ENCODE measurements around the gene MARF1.
"Not testable (repeated sequence)": the region's sequence is repeated elsewhere in the genome, so short reads cannot be mapped to it uniquely, and the experiment has no call there.

MARF1 gene

DNA sequence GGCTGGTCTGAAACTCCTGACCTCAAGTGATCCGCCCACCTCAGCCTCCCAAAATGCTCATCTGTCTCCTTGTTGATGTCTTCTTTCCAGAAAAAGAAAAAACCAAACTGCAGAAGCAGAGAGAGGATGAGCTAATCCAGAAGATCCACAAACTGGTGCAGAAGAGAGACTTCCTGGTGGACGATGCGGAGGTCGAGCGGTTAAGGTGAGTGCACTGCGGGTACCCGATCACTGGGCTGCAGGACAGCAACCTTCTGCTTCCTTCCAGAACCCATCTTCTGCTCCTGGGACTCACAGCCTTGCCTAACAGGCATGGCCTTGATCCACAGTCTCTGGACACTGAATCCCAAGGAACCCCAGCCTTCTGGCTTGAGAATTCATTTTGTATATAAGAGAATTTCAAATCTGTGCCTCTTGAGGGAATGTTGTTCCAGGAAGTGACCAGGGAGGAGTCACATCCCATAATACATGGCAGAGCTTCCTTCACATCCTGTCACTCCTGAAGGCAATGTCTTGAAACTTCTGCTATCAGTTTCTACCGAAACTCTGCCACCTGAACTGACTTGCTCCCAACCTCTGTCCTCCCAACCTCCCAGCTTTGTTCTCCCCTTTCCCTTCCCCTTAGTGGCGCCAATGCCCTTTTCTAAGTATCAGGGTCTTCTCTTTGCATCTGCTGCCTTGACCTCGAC, 61.7 kb downstream of the MARF1 start:
- TF ChIP-seq, protein P1, sequence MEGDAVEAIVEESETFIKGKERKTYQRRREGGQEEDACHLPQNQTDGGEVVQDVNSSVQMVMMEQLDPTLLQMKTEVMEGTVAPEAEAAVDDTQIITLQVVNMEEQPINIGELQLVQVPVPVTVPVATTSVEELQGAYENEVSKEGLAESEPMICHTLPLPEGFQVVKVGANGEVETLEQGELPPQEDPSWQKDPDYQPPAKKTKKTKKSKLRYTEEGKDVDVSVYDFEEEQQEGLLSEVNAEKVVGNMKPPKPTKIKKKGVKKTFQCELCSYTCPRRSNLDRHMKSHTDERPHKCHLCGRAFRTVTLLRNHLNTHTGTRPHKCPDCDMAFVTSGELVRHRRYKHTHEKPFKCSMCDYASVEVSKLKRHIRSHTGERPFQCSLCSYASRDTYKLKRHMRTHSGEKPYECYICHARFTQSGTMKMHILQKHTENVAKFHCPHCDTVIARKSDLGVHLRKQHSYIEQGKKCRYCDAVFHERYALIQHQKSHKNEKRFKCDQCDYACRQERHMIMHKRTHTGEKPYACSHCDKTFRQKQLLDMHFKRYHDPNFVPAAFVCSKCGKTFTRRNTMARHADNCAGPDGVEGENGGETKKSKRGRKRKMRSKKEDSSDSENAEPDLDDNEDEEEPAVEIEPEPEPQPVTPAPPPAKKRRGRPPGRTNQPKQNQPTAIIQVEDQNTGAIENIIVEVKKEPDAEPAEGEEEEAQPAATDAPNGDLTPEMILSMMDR (IDR thresholded peaks at IDR 0.05; ENCODE audit: extremely low read depth, missing control alignments), result no peak
- no peak for DNase-seq (ENCODE audit: low spot score)

DNA sequence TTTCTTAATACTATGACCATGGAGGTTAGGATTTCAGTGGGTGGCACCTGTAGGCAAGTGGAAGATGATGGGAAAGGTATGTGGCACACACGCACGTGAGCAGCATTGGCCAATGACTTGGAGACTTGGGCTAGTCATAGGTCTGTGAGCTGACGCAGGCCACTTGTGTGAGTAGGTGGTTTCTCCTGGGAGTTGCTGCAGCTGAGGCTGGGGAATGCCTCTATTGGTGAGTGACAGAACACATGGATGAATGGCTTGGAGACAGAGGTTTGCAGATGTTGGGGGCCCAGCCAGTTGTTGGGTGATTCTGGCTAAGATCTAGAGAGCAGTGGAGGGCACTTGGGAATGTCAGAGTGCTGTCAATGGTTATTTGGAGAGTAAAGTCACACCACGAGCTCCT, 64.1 kb downstream of the MARF1 start:
- DNase-seq (ENCODE audit: low spot score), result no peak
- TF ChIP-seq, protein P1 (IDR thresholded peaks at IDR 0.05; ENCODE audit: extremely low read depth, missing control alignments), result no peak

DNA sequence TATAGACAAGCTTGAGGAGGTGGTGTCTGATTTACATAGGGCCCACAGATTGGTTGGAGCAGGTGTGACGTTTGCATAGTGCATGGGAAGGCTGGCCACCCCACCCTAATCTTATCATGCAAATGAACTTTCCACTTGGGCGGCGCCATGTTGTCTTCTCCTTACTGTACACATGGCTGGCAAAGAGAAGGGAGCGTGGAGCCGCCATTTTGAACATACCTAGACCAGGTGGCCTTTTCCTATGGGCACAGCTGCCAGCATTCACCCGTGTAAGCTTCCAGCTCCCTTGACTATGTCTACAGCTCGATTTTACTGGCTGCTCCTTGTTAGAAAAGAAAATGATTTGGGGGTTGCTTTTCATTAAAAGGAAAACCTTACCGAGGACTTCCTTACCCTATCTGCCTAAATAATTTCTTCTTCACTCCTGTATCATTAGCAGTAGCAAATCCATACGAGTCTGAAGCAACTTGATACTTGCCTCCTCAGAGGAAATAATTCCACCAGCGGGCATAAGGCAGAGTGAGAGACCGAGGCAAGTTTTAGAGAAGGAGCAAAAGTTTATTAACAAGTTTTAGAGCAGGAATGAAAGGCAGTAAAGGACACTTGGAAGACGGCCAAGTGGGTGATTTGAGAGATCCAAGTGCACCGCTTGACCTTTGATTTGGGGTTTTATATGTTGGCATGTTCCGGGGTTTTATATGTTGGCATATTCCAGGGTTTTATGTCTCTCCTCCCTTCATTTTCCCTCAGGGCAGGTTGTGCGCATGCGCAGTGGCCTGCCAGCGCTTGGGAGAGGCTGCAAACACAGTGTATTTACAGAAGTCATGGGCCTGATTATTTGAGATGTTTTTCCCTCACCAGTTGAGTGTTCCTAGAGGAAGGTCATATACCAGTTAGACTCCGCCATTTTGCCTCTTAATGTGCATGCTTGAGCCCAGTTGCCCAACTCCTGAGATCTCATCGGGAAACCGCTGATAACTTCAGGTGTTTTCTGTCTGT, 65.7 kb downstream of the MARF1 start:
- no peak for DNase-seq (ENCODE audit: low spot score)
- TF ChIP-seq, protein P1 (IDR thresholded peaks at IDR 0.05; ENCODE audit: extremely low read depth, missing control alignments), result no peak

DNA sequence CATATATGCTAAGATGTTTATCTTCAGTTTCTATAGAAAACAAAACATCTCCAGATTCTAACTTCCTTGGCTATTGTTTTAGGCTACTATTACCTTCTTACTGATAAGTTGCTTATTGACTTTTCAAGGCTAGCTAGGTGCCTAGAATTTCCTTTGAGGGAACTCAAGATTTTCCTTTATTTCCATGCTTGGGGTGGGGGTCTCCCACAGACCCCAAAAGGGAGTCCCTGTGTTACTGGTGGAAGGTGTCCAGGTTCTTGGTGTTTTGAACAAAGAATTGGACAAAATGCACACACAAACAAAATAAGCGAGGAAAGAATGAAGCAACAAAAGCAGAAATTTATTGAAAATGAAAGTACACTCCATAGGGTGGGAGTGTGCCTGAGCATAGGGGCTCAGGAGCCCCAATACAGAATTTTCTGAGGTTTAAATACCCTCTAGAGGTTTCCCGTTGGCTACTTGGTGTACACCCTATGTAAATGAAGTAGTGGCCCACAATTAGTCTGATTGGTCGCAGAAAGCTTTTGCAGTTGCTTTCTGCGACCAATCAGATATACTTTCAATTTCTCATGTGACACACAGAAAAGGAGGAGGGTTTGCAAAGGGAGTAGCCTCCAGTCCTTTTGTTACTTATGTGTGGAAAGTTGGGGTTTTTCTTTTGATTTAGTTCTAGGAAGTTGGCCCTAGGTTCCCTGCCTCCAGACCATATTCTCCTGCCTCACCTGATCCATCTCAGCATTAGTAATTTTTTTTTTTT, 67.5 kb downstream of the MARF1 start:
- DNase-seq (ENCODE audit: low spot score), result no peak
- TF ChIP-seq, protein P1 (IDR thresholded peaks at IDR 0.05; ENCODE audit: extremely low read depth, missing control alignments), result no peak

DNA sequence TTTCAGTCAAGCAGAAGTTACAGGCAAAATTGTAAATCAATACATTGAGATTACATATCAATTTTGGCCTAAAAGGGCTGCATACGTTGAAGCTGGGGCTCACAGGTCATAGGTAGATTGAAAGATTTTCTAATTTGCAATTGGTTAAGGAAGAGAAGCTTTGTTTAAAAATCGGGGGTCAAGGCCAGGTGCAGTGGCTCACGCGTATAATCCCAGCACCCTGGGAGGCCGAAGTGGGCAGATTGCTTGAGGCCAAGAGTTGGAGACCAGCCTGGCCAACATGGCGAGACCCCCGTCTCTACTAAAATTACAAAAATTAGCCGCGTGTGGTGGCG, 68.4 kb downstream of the MARF1 start:
- no peak for DNase-seq (ENCODE audit: low spot score)
- TF ChIP-seq, protein P1 (IDR thresholded peaks at IDR 0.05; ENCODE audit: extremely low read depth, missing control alignments), result no peak

DNA sequence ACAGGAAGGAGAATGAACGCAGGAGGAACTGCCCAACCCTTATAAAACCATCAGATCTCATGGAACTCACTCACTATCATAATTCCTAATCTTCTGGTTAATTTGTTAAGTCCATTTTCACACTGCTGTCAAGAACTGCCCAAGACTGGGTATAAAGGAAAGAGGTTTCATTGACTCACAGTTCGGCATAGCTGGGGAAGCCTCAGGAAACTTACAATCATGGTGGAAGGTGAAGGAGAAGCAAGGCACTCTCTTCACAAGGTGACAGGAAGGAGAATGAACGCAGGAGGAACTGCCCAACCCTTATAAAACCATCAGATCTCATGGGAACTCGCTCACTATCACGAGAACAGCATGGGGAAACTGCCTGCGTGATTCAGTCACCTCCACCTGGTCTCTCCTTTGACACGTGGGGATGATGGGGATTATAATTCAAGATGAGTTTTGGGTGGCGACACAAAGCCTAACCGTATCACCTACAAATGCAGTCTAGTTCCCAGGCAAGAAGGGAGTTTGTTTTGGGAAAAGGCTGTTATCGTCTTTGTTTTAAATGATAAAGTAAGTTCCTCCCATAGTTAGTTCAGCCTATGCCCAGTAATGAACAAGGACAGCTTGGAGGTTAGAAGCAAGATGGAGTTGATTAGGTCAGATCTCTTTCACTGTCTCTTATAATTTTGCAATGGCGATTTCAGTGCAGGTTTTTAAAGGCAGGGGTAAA, 68.9 kb downstream of the MARF1 start:
- not testable (repeated sequence) for DNase-seq (ENCODE audit: low spot score)

DNA sequence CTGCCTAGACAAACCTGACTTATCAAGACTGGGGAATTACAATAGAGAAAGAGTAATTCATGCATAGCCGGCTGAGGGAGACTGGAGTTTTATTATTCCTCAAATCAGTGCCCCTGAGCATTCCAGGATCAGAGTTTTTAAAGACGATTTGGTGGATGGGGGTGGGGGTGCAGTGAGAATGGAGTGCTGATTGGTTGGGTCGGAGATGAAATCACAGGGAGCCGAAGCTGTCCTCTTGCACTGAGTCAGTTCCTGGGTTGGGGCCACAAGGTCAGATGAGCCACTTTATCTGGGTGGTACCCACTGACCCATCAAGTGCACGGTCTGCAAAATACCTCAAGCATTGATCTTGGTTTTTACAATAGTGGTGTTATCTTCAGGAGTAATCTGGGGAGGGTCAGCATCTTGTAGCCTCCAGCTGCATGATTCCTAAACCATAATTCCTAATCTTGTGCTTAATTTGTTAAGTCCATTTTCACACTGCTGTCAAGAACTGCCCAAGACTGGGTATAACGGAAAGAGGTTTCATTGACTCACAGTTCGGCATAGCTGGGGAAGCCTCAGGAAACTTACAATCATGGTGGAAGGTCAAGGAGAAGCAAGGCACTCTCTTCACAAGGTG, 69.6 kb downstream of the MARF1 start:
- TF ChIP-seq, protein P1 (IDR thresholded peaks at IDR 0.05; ENCODE audit: extremely low read depth, missing control alignments), result no peak
- no peak for DNase-seq (ENCODE audit: low spot score)
